C1 segment of cervical spinal cord (tissue), 14 donors: ENCODE measurements around the gene CHMP2B.
"Not testable (repeated sequence)": the region's sequence is repeated elsewhere in the genome, so short reads cannot be mapped to it uniquely, and the experiment has no call there.

Source experiments
- DNase-seq, 14 donors: peaks; one replicate each; lab custom pipeline; 2025; lab: John Stamatoyannopoulos, UW

CHMP2B gene

GRCh38 chr3:87229113-87229512, 2.0 kb downstream of the CHMP2B start:
- no peak for DNase-seq

- DNase-seq, result no peak
Measured at GRCh38 chr3:87233805-87234204, 6.7 kb downstream of the CHMP2B start.

- DNase-seq, result no peak
Measured at GRCh38 chr3:87236093-87236492, 9.0 kb downstream of the CHMP2B start.

GRCh38 chr3:87246662-87247429, 19.7 kb downstream of the CHMP2B start:
- DNase-seq, result no peak

- no peak for DNase-seq
Measured at GRCh38 chr3:87247430-87247773, 20.3 kb downstream of the CHMP2B start.

GRCh38 chr3:87248231-87248630, 21.1 kb downstream of the CHMP2B start:
- DNase-seq, result not testable (repeated sequence)

GRCh38 chr3:87248831-87249230, 21.7 kb downstream of the CHMP2B start:
- no peak for DNase-seq

GRCh38 chr3:87250009-87250408, 22.9 kb downstream of the CHMP2B start:
- DNase-seq, result no peak

GRCh38 chr3:87260270-87260669, 33.2 kb downstream of the CHMP2B start:
- DNase-seq, result peak in 1 of 14 donors; percentile 4

GRCh38 chr3:87261925-87262324, 34.8 kb downstream of the CHMP2B start:
- DNase-seq, result no peak

GRCh38 chr3:87267953-87268645, 41.0 kb downstream of the CHMP2B start:
- DNase-seq, result no peak

- no peak for DNase-seq
Measured at GRCh38 chr3:87268646-87269211, 41.6 kb downstream of the CHMP2B start.

GRCh38 chr3:87269723-87270122, 42.6 kb downstream of the CHMP2B start:
- no peak for DNase-seq

- no peak for DNase-seq
Measured at GRCh38 chr3:87270908-87271700, 44.0 kb downstream of the CHMP2B start.

- no peak for DNase-seq
Measured at GRCh38 chr3:87272718-87273341, 45.7 kb downstream of the CHMP2B start.

GRCh38 chr3:87276484-87276883, 49.4 kb downstream of the CHMP2B start, which contains the start of gene POU1F1:
POU1F1 (minus strand) TSS chr3:87276584; CDS start chr3:87276462, 122 bp downstream.
- DNase-seq, result no peak

- DNase-seq, result no peak
Measured at GRCh38 chr3:87287011-87287410, 59.9 kb downstream of the CHMP2B start.

- no peak for DNase-seq
Measured at GRCh38 chr3:87288446-87288845, 61.3 kb downstream of the CHMP2B start.

GRCh38 chr3:87298111-87298718, 71.1 kb downstream of the CHMP2B start:
- DNase-seq, result peak in 1 of 14 donors; percentile 4

- not testable (repeated sequence) for DNase-seq
Measured at GRCh38 chr3:87305031-87305430, 77.9 kb downstream of the CHMP2B start.
